ENCODE results near the gene UBE2E3. TPM values are rescaled to one million over a fixed set of nuclear protein-coding genes. Genes with fewer than 3 reads are reported as not detected.

UBE2E3 gene
- total and polyA plus RNA-seq, 2 of the 13 experiments (the other 11 are each of a cell fraction or from before 2014, with no cell fraction given): 45.7 to 92.6 TPM

DNA sequence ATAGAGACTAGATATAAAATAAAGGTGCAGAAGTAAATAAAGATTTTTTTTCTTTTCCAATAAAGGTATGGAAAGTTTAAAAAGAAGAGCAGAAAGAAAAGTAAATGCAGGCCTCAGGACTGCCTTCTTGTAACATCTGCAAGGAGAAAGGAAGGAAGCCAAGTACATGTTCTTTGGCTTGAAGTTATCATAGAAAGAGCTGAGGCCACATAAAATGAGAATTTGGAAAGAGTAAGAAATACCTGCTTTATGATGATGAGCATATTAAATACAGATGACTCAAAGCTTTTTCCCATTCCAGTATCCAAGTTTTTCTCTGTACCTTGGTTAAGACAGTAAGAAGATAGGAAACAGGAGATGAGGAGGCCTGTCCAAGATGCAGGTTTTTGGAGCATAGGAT is 25.3 kb upstream of the UBE2E3 start (continued):
- no peak for TF ChIP-seq TBL1XR1 (IDR thresholded peaks at IDR 0.05; ENCODE audit: borderline replicate concordance, low read length, partially characterized antibody)

GRCh38 chr2:180959787-180960186 is 20.6 kb upstream of the UBE2E3 start:
- no peaks in the 10 kb centered on the region for H3K4me1 ChIP-seq (ENCODE audit: insufficient read depth, low read length)
- H3K27me3 ChIP-seq (ENCODE audit: control insufficient read depth in 1 of 2, insufficient read depth in 2 of 2, low read length in 2 of 2): no peaks in the 10 kb centered on the region
- H3K4me2 ChIP-seq (ENCODE audit: low read depth, low read length): no peak overlapping the region
- no peak overlapping the region for H3K4me3 ChIP-seq (replicated peaks in 1 of 3; ENCODE audit: insufficient read depth in 1 of 3, low read depth in 2 of 3, low read length in 3 of 3)
- ATAC-seq (no peak), DNase-seq (ENCODE audit: low spot score) (no peak), FAIRE-seq (no peak)
- POLR2A ChIA-PET: no interaction called here
- H3K9ac ChIP-seq (ENCODE audit: insufficient read depth, low read depth, low read length): no peak overlapping the region
- WGBS (ENCODE audit: low lambda C conversion rate): 3% methylated on average over 1 of the region's 1 CpG
- no peaks in the 10 kb centered on the region for H3K79me2 ChIP-seq (ENCODE audit: insufficient read depth, low read length)
- intact Hi-C loops (cut with micrococcal nuclease; ENCODE audit: unreplicated experiment): no loop called here
- H4K20me1 ChIP-seq (ENCODE audit: insufficient read depth, low read length): no peaks in the 10 kb centered on the region
- BruUV-seq (replicated peaks): no TSS peak
- H3K27ac ChIP-seq (ENCODE audit: extremely low read length, insufficient read depth, low read length): no peak overlapping the region
- CTCF ChIA-PET (ENCODE audit: low intra/inter-chr PET ratio, low total read pairs): no interaction called here
- no peak overlapping the region for H2AFZ ChIP-seq (ENCODE audit: low read length)
- H3K36me3 ChIP-seq (replicated peaks in 1 of 2; ENCODE audit: control insufficient read depth in 1 of 2, insufficient read depth in 2 of 2, low read length in 2 of 2): no peaks in the 10 kb centered on the region
- in situ Hi-C loops (cut with HindIII; ENCODE audit: extremely low pct_ligation_motif_present, low pct_unique_long_range_greater_than_20kb): no loop called here
- H3K9me3 ChIP-seq (ENCODE audit: low read length): no peaks in the 10 kb centered on the region
- TF ChIP-seq SRY (CRISPR knock-in tag; IDR thresholded peaks at IDR 0.05): no peak
- no peak for TF ChIP-seq NR1H2 (CRISPR knock-in tag; IDR thresholded peaks at IDR 0.05; ENCODE audit: borderline replicate concordance, low read depth)
- TF ChIP-seq ZNF260 (CRISPR knock-in tag; IDR thresholded peaks at IDR 0.05; ENCODE audit: borderline replicate concordance, low read depth): no peak
- TF ChIP-seq ZNF513 (CRISPR knock-in tag; conservative IDR thresholded peaks at IDR 0.05): no peak
- TF ChIP-seq SNAPC5 (CRISPR knock-in tag; IDR thresholded peaks at IDR 0.05; ENCODE audit: borderline replicate concordance): no peak
- no peak for TF ChIP-seq MED13 (CRISPR knock-in tag; IDR thresholded peaks at IDR 0.05)
- no peak for TF ChIP-seq TIGD3 (CRISPR knock-in tag; IDR thresholded peaks at IDR 0.05; ENCODE audit: borderline replicate concordance)
- no peak for TF ChIP-seq ZNF766 (CRISPR knock-in tag; IDR thresholded peaks at IDR 0.05; ENCODE audit: borderline replicate concordance)
- TF ChIP-seq, protein P1, sequence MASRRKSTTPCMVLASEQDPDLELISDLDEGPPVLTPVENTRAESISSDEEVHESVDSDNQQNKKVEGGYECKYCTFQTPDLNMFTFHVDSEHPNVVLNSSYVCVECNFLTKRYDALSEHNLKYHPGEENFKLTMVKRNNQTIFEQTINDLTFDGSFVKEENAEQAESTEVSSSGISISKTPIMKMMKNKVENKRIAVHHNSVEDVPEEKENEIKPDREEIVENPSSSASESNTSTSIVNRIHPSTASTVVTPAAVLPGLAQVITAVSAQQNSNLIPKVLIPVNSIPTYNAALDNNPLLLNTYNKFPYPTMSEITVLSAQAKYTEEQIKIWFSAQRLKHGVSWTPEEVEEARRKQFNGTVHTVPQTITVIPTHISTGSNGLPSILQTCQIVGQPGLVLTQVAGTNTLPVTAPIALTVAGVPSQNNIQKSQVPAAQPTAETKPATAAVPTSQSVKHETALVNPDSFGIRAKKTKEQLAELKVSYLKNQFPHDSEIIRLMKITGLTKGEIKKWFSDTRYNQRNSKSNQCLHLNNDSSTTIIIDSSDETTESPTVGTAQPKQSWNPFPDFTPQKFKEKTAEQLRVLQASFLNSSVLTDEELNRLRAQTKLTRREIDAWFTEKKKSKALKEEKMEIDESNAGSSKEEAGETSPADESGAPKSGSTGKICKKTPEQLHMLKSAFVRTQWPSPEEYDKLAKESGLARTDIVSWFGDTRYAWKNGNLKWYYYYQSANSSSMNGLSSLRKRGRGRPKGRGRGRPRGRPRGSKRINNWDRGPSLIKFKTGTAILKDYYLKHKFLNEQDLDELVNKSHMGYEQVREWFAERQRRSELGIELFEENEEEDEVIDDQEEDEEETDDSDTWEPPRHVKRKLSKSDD (CRISPR knock-in tag; IDR thresholded peaks at IDR 0.05; ENCODE audit: low read depth): no peak
- no peak for TF ChIP-seq ZNF496 (CRISPR knock-in tag; IDR thresholded peaks at IDR 0.05; ENCODE audit: insufficient replicate concordance)
- TF ChIP-seq ZNF605 (CRISPR knock-in tag; IDR thresholded peaks at IDR 0.05): no peak
- no peak for TF ChIP-seq TBP (CRISPR knock-in tag; IDR thresholded peaks at IDR 0.05)
- TF ChIP-seq ZNF224 (CRISPR knock-in tag; IDR thresholded peaks at IDR 0.05): no peak
- no peak for TF ChIP-seq ZSCAN30 (CRISPR knock-in tag; IDR thresholded peaks at IDR 0.05)
- no peak for TF ChIP-seq MIXL1 (CRISPR knock-in tag; IDR thresholded peaks at IDR 0.05)
- no peak for TF ChIP-seq ZBTB25 (CRISPR knock-in tag; IDR thresholded peaks at IDR 0.05)
